Measurements from ENCODE around the gene PUS10.
"Not testable (repeated sequence)": the region's sequence is repeated elsewhere in the genome, so short reads cannot be mapped to it uniquely, and the experiment has no call there.

PUS10 gene, protein sequence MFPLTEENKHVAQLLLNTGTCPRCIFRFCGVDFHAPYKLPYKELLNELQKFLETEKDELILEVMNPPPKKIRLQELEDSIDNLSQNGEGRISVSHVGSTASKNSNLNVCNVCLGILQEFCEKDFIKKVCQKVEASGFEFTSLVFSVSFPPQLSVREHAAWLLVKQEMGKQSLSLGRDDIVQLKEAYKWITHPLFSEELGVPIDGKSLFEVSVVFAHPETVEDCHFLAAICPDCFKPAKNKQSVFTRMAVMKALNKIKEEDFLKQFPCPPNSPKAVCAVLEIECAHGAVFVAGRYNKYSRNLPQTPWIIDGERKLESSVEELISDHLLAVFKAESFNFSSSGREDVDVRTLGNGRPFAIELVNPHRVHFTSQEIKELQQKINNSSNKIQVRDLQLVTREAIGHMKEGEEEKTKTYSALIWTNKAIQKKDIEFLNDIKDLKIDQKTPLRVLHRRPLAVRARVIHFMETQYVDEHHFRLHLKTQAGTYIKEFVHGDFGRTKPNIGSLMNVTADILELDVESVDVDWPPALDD

DNA sequence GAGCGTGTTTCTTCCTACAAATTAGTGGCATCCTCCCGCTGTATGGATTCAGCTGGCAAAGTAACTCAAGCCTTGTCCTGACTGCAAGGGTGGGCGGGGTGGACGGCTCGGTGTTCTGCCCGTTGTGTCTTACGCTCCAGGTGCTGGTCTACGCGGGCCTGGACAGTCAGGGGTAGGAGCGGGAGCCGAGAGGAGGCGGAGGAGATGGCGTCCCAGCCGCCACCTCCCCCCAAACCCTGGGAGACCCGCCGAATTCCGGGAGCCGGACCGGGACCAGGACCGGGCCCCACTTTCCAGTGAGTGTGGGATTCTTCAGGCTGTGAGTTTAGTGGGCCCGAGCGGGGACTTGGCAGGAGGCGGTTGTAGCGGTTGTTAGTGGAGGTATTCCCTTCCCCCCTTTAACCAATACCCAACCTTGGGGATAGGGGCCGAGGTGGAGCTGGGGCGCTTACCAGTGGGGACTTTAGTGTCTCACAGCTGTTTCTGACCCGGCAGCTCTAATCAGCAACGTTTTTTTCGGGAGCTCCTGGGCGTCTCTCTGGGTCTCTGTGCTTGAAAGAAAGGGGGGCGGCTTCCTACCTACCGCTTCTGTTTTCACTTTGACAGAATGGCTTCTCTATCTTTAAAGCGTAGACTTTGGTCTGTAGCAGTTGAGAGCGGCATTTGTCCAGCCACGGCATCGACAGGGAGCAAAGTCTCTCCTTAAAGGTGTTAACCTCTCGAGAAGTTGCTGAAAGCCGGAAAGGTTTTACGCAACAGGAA lies at the start of gene PUS10, which contains the start of gene PEX13:
Gene PUS10 (minus strand): TSS at position 700 of the 762 bp plus-strand sequence. CDS start 6,365 bp downstream, outside the sequence.
Gene PEX13 (plus strand): TSS at position 165 of the 762 bp plus-strand sequence. CDS start 40 bp downstream, at position 205.
- DNase-seq (ENCODE audit: low spot score) = peak; percentile 82

DNA sequence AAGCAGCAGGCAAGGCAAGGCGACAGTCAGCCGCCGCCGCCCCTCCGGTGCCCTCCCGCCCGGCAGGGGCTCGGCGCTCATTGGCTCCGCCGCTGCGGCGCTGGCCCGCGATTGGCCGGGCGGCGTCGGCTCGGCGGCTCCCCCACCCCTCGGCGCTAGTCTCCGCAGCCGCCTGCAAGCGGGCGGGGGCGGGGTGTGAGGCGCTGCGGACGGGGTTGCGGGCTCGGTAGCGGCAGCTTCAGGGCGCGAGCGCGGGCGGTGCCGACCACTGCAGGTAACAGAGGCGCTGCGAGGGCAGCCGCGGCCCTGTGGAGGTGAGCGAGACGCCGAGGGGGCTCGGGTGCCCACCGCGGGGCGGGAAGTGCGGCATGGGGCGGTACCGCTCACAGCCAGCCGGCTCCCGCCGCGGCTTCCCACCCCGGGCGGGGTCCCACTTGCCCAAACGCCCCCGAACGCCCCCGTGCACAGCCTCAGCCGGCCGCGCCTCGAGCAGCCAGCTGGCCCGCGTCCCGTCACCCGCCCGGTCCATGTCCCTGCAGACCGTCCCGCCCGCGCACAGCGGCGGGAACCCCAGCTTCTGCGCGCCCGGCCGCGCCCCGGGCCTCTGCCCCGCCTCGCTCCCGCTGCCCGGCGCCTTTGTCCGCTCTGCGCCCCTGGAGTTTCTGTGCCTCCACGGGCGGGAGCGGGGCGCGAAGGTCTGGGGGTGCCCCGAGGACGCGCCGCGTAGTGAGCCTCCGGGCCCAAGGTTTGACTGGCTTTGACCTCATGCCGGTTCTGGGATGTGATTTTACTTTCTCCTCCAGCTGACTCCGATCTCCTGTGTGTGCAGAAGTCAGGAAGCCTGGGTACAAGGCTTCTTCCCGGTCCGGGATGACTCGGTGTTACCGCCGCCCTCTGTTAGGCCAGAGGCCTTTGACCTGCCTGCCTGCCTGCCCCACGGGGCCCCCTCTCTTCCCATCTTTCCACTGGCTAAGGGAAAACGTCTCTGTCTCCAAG lies 48.0 kb upstream of the PUS10 start, which contains the start of gene SANBR:
Gene SANBR (plus strand): TSS at position 158 of the 996 bp plus-strand sequence. CDS start 4,480 bp downstream, outside the sequence.
- peak; percentile 90 for DNase-seq (ENCODE audit: low spot score)

DNA sequence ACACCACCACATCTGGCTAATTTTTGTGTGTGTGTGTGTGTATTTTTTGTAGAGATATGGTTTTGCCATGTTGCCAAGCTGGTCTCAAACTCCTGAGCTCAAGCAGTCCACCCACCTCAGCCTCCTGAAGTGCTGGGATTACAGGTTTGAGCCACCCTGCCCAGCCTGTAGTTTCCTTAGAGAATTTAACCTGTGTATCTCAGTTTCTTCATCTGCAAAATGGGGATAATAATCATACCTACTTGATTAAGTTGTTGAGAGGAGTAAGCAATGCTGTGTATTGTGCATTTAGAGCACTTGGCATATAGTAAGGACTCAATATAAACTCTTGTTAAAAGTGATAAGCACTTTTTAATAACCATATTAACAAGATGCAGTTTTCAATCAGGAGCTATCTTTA lies 41.3 kb upstream of the PUS10 start:
- no peak for DNase-seq (ENCODE audit: low spot score)

DNA sequence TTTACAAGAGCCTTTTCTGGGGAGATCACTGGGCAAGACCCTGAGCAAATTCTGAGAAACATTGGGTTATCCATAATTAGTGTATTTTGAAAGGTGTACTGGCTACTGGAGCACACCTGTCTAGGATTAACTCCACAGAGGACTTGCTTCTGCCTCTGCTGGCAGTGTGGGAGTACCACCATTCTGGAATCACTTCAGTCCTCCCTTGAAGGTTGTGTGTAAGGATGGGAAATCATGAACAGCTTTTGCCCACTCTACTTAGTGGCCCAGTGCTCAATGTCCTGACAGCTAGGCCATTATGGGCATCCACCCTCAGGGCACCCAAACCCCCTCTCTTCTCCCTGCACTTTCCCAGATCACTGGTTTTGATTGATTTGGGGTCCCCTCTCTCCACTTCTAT lies 39.5 kb upstream of the PUS10 start:
- DNase-seq (ENCODE audit: low spot score) = no peak

DNA sequence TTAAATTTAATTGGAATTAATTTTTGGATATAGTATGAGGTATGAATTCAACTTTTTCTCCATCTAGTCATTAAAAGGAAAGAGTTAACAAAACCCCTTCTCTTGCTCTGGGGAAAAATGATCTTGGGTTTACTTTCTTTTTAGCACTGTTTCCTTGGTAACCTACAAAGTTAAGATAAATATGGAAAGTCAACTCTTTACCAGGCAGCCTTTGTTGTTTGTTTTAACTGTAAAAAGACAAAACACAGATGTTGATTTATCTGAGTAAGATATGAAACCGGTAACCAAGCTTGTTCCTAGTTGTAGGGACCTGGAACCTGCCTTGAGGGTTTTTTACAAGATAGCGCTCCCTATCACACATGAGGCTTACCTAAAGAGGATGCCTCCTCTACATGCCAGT lies 37.5 kb upstream of the PUS10 start:
- DNase-seq (ENCODE audit: low spot score) = peak; percentile 43

DNA sequence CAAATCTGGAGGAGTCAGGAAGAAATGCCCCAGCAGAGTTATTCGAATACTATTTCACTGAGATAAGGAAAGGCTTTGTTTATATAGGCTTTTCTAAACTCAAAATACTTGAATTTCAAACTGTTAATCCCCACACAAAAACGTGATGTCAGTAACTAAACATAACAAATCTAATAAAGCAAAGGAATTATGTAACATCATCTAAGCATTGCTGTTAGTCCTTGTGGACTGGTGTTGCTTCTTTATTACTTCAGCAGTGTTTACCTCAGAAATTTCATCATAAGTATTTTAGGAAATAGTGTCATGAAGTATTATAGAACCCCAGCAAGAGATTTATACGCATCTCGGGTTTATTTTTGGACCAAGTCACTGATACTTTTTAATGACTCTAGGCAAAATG lies 27.9 kb upstream of the PUS10 start:
- no peak for DNase-seq (ENCODE audit: low spot score)

DNA sequence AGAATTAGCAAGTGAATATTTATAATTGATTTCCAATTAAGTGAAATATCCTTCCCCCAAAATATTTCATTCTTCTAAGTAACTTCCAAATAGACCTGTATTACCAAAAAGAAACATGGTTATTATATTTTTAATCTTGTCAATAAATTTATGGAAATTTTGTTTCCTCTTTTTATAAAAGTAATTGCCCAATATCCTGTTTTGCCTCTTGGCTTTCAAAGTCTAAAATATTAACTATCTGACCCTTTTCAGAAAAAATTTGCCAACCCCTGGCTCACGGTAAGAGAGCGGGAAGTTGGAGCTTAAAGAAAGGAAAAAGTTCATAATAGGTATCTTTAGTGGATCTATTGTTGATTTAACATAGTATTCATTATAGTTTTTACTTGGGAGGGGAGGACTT lies 27.2 kb upstream of the PUS10 start:
- no peak for DNase-seq (ENCODE audit: low spot score)

DNA sequence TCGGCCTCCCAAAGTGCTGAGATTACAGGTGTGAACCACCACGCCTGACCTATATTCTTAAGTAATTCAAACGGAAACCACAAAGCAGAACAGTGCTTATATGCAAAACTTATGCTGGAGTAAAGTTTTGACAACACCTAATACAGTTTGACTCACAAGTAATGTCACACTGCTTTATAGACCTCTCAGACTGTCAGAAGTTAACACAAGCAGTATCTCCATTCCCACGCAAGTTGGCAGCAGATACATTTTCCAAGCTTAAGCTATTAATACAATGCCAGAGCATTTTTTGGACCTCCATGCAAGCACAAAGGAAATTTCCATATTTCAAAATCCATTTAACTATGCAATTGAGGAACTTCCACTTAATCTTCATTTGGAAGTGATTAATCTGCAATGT lies 26.6 kb upstream of the PUS10 start:
- DNase-seq (ENCODE audit: low spot score) = no peak

DNA sequence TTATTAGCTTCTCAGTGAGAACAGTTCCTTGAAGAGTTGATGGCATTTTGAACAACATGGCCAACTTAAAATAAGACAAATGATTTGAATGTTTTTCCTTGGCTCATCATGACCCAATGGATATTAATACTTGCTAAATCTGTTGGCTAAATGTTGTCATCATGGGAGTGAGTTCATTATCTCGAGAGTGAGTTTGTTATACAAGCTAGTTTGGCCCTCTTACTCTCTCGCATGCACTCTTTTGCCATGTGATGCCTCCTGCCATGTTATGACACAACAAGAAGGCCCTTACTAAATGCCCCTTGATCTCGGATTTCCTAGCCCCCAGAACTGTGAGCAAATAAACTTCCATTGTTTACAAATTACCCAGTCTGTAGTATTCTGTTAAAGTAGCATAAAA lies 24.8 kb upstream of the PUS10 start:
- DNase-seq (ENCODE audit: low spot score) = no peak

DNA sequence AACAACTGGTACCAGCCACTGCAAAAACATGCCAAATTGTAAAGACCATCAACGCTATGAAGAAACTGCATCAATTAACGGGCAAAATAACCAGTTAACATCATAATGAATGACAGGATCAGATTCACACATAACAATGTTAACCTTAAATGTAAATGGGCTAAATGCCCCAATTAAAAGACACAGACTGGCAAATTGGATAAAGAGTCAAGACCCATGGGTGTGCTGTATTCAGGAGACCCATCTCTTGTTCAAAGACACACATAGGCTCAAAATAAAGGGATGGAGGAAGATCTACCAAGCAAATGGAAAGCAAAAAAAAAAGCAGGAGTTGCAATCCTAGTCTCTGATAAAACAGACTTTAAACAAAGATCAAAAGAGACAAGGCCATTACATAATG lies 18.6 kb upstream of the PUS10 start:
- DNase-seq (ENCODE audit: low spot score) = not testable (repeated sequence)

DNA sequence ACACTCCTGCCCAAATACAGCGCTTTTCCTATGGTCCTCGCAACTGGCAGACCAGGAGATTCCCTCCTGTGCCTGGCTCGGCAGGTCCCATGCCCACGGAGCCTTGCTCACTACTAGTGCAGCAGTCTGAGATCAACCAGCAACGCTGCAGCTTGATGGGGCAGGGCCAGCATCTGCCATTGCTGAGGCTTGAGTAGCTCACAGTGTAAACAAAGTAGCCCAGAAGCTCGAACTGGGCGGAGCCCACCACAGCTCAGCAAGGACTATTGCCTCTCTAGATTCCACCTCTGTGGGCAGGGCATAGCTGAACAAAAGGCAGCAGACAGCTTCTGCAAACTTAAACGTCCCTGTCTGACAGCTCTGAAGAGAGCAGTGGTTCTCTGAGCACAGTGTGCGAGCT lies 16.5 kb upstream of the PUS10 start:
- not testable (repeated sequence) for DNase-seq (ENCODE audit: low spot score)

DNA sequence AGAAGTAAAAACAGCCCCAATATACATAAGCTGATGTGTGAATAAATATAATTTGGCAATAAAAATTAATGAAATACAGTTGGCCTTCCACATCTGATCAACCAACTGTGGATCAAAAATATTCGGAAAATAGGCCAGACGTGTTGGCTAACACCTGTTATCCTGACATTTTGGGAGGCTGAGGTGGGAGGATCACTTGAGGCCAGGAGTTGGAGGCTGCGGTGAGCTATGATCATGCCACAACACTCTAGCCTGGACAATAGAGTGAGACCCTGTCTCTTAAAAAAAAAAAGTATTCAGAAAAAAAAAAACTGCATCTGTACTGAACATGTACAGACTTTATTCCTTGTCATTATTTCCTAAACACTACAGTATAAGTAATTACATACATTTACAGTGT lies 11.5 kb upstream of the PUS10 start:
- DNase-seq (ENCODE audit: low spot score) = no peak

DNA sequence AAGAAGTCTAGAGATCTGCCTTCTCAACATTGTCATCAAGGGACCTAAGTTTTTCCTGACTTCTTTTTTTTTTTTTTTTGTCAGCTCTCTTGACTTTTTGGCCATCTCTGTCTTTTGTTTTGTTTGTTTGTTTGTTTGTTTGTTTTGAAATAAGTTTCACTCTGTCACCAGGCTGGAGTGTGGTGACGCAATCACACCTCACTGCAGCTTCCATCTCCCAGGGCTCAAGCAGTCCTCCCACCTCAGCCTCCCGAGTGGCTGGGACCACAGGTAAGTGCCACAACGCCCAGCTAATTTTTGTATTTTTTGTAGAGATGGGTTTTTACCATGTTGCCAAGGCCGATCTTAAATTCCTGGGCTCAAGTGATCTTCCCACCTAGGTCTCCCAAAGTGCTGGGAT lies 5.6 kb upstream of the PUS10 start:
- no peak for DNase-seq (ENCODE audit: low spot score)

DNA sequence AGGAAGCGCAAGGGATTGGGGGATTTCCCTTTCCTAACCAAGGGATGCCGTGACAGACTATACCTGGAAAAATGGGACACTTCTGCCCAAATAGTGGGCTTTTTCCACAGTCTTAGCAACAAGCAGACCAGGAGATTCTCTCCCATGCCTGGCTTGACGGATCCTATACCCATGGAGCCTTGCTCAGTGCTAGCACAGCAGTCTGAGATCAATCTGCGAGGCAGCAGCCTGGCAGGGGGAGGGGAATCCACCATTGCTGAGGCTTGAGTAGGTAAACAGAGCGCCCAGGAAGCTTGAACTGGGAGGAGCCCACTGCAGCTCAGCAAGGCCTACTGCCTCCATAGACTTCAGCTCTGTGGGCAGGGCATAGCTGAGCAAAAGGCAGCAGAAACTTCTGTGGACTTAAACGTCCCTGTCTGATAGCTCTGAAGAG lies 3.2 kb upstream of the PUS10 start:
- no peak for DNase-seq (ENCODE audit: low spot score)

DNA sequence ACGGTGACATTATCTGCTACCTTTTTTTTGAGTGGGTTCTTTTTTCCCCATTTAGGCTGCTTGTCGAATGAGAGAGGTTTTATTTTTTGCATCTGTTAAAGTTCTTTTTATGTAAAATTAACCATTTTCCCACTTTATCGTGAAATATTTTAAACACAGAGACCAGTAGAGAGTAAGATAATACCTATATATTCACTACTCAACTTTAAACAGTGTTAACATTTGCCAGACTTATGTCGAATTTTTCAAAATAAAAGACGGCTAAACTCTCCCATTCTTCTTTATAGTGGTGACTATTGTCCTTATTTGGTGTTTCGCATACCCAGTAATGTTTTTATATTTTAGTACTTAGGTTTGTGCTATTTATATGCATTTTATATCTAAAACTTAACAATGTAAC lies 743 bp upstream of the PUS10 start:
- DNase-seq (ENCODE audit: low spot score) = no peak

DNA sequence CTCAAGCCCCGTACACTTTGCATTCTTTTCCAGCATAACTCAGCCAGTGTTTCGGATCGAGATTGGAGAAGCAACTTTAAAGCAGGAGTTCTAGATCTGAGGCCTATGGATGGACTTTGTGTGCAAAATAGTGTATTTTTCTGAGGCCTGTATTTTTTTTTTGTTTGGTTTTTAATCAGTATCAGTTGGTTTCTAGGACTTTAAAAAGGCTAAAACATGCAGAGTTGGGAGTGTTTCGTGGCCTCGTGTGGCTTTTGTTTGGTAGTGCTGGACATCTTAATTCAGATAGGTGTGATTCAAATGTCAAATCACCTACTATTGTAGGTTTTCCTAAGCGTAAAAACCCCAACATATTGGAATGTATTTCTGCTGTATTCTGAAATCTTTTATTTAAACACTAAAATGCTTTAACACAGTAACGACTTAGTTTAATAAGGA lies 282 bp upstream of the PUS10 start:
- DNase-seq (ENCODE audit: low spot score) = peak; percentile 38

DNA sequence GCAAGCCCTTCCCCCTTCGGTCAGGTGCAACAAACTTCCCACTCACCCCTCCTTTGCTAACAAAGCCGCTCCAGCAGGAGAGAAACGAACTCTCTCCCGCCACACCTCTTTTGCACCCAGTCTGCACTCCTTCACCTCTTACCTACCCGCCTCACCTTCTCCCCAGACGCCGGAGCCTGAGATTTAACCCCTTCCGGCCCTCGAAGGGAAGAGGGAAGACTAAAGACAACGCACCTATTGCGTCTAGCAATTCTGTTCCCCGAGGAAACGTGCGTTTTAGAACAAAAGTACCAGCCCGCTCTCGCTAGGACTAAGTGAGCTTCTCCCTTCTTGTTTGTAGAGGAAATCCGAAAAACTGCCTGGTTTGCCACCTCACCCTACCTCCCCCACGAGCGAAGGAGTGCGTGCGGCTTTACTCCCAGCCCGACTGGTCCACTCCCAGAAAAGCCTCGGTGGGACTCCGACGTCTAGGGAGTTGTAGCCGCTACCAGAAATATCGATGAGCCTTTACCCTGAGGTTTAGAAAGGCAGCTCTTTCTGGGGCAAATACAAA lies 976 bp downstream of the PUS10 start:
- DNase-seq (ENCODE audit: low spot score) = peak; percentile 75

DNA sequence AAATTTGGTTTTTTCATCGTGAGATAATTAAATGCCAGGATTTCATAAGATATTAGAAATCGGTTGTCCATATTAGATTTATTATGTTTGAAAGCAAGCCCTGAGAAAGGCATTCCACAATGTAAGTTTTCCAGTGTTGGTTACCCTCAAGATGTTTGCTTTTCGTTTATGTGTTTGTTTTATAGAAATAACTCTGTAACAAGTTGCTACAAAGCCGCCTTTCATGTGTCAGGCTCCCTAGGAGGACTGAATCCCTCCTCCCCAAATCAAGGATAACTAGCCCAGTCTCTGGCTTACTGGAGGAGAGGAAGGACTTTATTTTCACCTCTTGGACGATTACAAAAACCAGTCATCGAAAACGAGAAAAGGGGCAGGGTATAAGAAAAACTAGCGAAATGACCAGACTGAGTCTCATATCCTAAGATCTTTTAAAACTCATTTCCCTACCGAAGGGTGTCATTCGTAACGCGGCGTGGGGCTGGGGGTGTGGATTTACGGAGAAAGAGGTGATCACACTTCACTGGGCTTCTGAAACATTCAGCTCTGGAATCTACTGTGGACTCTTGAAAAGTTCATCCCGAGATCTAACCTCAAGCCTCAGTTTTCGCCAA lies 1.6 kb downstream of the PUS10 start:
- no peak for DNase-seq (ENCODE audit: low spot score)

DNA sequence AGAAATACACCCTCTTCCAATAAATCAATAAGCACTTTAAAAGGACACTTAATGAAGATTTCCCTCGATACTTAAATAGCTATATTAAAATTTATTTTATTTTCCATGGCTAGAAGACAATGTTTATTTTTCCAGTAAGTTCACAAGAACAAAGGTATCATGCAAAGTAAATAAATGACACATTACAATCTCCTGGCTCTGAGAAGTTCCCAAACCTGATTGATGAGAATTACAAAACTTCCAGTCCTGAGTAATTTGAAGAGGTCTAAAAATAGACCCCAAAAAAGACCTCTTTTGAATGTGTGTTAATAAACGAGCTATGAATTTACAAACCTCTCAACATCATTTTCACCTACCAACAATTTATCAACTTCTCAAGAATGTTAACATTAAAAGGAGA lies 2.1 kb downstream of the PUS10 start:
- no peak for DNase-seq (ENCODE audit: low spot score)

DNA sequence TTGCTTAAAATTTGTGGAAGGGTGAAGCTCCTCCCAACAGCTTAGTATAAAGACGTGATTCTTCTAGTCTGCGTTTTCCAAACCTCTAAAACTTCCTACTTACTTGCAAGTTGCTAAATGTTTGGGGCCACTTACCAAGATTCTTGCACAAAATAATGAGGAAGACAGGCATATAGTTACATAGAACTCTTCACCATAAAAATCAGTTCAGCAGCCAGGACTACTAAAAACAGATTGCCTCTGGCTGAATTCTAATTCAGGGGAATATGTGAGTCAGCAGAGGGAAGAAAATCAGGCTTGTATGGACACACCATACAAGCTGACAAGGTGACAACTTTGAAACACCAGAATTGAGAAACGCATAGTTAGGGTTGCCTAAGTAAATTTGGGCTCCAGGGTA lies 3.3 kb downstream of the PUS10 start:
- DNase-seq (ENCODE audit: low spot score) = no peak

DNA sequence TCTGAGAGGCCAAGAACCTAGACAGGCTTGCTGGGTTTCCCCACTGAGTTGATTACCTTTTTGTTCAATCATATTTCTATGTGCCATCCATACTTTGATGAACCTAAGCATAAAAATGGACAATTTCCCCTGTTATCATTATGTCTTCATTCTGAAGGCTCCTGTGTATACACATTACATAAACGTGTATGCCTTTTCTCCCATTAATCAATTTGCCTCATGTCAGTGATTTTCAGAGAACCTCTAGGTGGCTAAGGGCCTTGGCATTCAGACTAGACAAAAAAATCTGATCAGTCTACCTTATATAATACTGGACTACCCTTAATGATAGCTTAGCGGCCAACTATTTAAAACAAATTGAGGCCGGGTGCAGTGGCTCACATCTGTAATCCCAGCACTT lies 4.7 kb downstream of the PUS10 start:
- no peak for DNase-seq (ENCODE audit: low spot score)

All from hepatic stellate cell (primary cell).